PC-3 (cell line): ENCODE results near the gene RFTN1. TPM values are rescaled to one million over a fixed set of nuclear protein-coding genes. Genes with fewer than 3 reads are reported as not detected.

Source experiments
- ATAC-seq: fragments of 200-7000 bp; cut with Tn5 transposase; 2 replicates; pipeline ENCODE4 v1.9.1; 2020; ENCODE audit warnings: mild to moderate bottlenecking, moderate library complexity
- BruUV-seq: library from RNA; stranded (reverse); fragments of 400-500 nt; replicated peaks from 2 replicates; lab custom pipeline; 2021; lab: Mats Ljungman, UMichigan
- CTCF ChIA-PET: fragments of 300-600 bp; sonication (Branson Sonifier 250); formaldehyde crosslinking; loops from one replicate; lab custom pipeline; 2022; ENCODE audit warnings: antibody characterized with exemption; lab: Charles Lee
- POLR2A ChIA-PET: fragments of 300-600 bp; sonication (Branson Sonifier 250); formaldehyde crosslinking; loops from one replicate; lab custom pipeline; 2022; ENCODE audit warnings: antibody characterized with exemption; ENCODE audit not compliant: unreplicated experiment; lab: Charles Lee
- DNase-seq: peaks from one replicate; pipeline ENCODE4 v3.0.0-alpha.2; 2015
- H2AFZ ChIP-seq: fragments of 300-600 bp; sonication (generic); 2 replicates; pipeline ENCODE4 v1.6.0; 2016; ENCODE audit warnings: antibody characterized with exemption, low read length
- H3F3A ChIP-seq: fragments of 300-600 bp; sonication (generic); one replicate; pipeline ENCODE4 v1.6.0; 2017; ENCODE audit warnings: antibody characterized with exemption, low read length, control low read depth, mild to moderate bottlenecking; ENCODE audit not compliant: unreplicated experiment
- H3K27ac ChIP-seq: fragments of 300-600 bp; sonication (generic); 2 replicates; pipeline ENCODE4 v1.5.1; 2016; ENCODE audit warnings: mild to moderate bottlenecking, low read length
- H3K27me3 ChIP-seq: fragments of 300-600 bp; sonication (generic); 2 replicates; pipeline ENCODE4 v1.6.1; 2016; ENCODE audit warnings: low read length, mixed read lengths
- H3K36me3 ChIP-seq: fragments of 300-600 bp; sonication (generic); 2 replicates; pipeline ENCODE4 v1.6.1; 2016; ENCODE audit warnings: low read depth, mixed run types, low read length, mixed read lengths
- H3K4me1 ChIP-seq: fragments of 300-600 bp; sonication (generic); 2 replicates; pipeline ENCODE4 v1.5.1; 2016; ENCODE audit warnings: low read length; ENCODE audit not compliant: insufficient read depth
- H3K4me2 ChIP-seq: fragments of 300-600 bp; sonication (generic); 2 replicates; pipeline ENCODE4 v1.6.0; 2016; ENCODE audit warnings: low read length
- H3K4me3 ChIP-seq: fragments of 300-600 bp; sonication (generic); 2 replicates; pipeline ENCODE4 v1.5.1; 2016; ENCODE audit warnings: mild to moderate bottlenecking, low read length, mixed read lengths
- H3K79me2 ChIP-seq: fragments of 300-600 bp; sonication (generic); 2 replicates; pipeline ENCODE4 v1.6.1; 2017; ENCODE audit warnings: low read length, mixed read lengths
- H3K9ac ChIP-seq: fragments of 300-600 bp; sonication (generic); 2 replicates; pipeline ENCODE4 v1.6.0; 2016; ENCODE audit warnings: mild to moderate bottlenecking, low read length
- H3K9me2 ChIP-seq: fragments of 300-600 bp; sonication (generic); replicated peaks from 2 replicates; pipeline ENCODE4 v1.6.1; 2016; ENCODE audit warnings: mixed run types, low read length, mixed read lengths
- H3K9me3 ChIP-seq: fragments of 300-600 bp; sonication (generic); 2 replicates; pipeline ENCODE4 v1.6.1; 2016; ENCODE audit warnings: low read length, mixed read lengths
- H4K20me1 ChIP-seq: fragments of 300-600 bp; sonication (generic); 2 replicates; pipeline ENCODE4 v1.6.1; 2016; ENCODE audit warnings: low read length, mixed read lengths
- CTCF ChIP-seq: fragments of 300-600 bp; sonication (generic); conservative IDR thresholded peaks from 2 replicates; pipeline ENCODE4 v1.5.1; 2017; ENCODE audit warnings: antibody characterized with exemption, low read depth, mild to moderate bottlenecking, low read length
- EZH2 ChIP-seq: fragments of 300-600 bp; sonication (generic); IDR thresholded peaks from one replicate; pipeline ENCODE4 v1.6.1; 2017; ENCODE audit warnings: antibody characterized with exemption, mild to moderate bottlenecking, low read length; ENCODE audit not compliant: unreplicated experiment
- EZH2phosphoT487 ChIP-seq: fragments of 300-600 bp; sonication (generic); IDR thresholded peaks from 2 replicates; pipeline ENCODE4 v1.6.1; 2018; ENCODE audit warnings: mild to moderate bottlenecking, antibody characterized with exemption, low read length, borderline replicate concordance
- intact Hi-C: fragments of 100-400 bp; cut with micrococcal nuclease; formaldehyde crosslinking; loops from 2 replicates; pipeline ENCODE4 v1.9.0; 2023
- total RNA-seq: library from RNA; depleted of rRNA; stranded (reverse); fragments of >200 nt; gene quantifications from 2 replicates; pipeline ENCODE4 v1.2.3, GENCODE V29; 2014

RFTN1 gene
- total RNA-seq, 1 experiment from 2014 or later = 9.7 TPM

- Histone ChIP-seq H3K4me3 (no peak overlapping the region), H3K4me1 (no peaks in the 10 kb centered on the region), H2AFZ (no peak overlapping the region), H3F3A (no peaks in the 10 kb centered on the region), H3K27ac (no peak overlapping the region), H3K9me2 (no peaks in the 10 kb centered on the region), H3K9ac (no peak overlapping the region), H3K9me3 (peaks cover 5% of the 10 kb centered on the region; the same call in 1 of the 2 replicates), H3K36me3 (no peaks in the 10 kb centered on the region), H3K79me2 (no peaks in the 10 kb centered on the region), H4K20me1 (no peaks in the 10 kb centered on the region), H3K4me2 (no peak overlapping the region), H3K27me3 (no peaks in the 10 kb centered on the region)
- DNase-seq (no peak), ATAC-seq (no peak)
- CTCF ChIA-PET = no interaction called here
- intact Hi-C loops = no loop called here
- no peak for TF ChIP-seq CTCF
- TF ChIP-seq EZH2phosphoT487 = no peak
- TF ChIP-seq EZH2 = no peak
- POLR2A ChIA-PET = no interaction called here
- BruUV-seq = no TSS peak
These were observed 46.1 kb downstream of the RFTN1 start for GRCh38 chr3:16467393-16467792.

GRCh38 chr3:16466822-16467221, 46.7 kb downstream of the RFTN1 start:
- H3K9me2 ChIP-seq = no peaks in the 10 kb centered on the region
- no peaks in the 10 kb centered on the region for H4K20me1 ChIP-seq
- no peak overlapping the region for H2AFZ ChIP-seq
- ATAC-seq (no peak), DNase-seq (no peak)
- H3K9me3 ChIP-seq = peaks cover 5% of the 10 kb centered on the region; the same call in 1 of the 2 replicates
- H3K4me1 ChIP-seq = no peaks in the 10 kb centered on the region
- BruUV-seq = no TSS peak
- no peak overlapping the region for H3K27ac ChIP-seq
- H3K4me2 ChIP-seq = no peak overlapping the region
- intact Hi-C loops = no loop called here
- H3F3A ChIP-seq = no peaks in the 10 kb centered on the region
- no peaks in the 10 kb centered on the region for H3K27me3 ChIP-seq
- H3K79me2 ChIP-seq = no peaks in the 10 kb centered on the region
- ChIA-PET POLR2A (no interaction called here), CTCF (no interaction called here)
- H3K4me3 ChIP-seq = no peak overlapping the region
- H3K36me3 ChIP-seq = no peaks in the 10 kb centered on the region
- TF ChIP-seq EZH2 = no peak
- no peak for TF ChIP-seq EZH2phosphoT487
- no peak for TF ChIP-seq CTCF
- no peak overlapping the region for H3K9ac ChIP-seq

- H3K4me2 ChIP-seq = no peak overlapping the region
- no TSS peak for BruUV-seq
- POLR2A ChIA-PET = no interaction called here
These were observed 48.9 kb downstream of the RFTN1 start for GRCh38 chr3:16464511-16465148.

More at GRCh38 chr3:16464511-16465148, 48.9 kb downstream of the RFTN1 start:
- Histone ChIP-seq H4K20me1 (no peaks in the 10 kb centered on the region), H3K9ac (no peak overlapping the region), H3K27me3 (no peaks in the 10 kb centered on the region), H3K36me3 (no peaks in the 10 kb centered on the region), H3K27ac (no peak overlapping the region), H3K4me3 (no peak overlapping the region), H3K9me3 (no peaks in the 10 kb centered on the region), H3K4me1 (no peaks in the 10 kb centered on the region), H2AFZ (no peak overlapping the region), H3K79me2 (no peaks in the 10 kb centered on the region), H3K9me2 (no peaks in the 10 kb centered on the region), H3F3A (no peaks in the 10 kb centered on the region)
- DNase-seq = no peak
- TF ChIP-seq EZH2 (no peak), EZH2phosphoT487 (no peak), CTCF (no peak)
- intact Hi-C loops = no loop called here
- no peak for ATAC-seq
- CTCF ChIA-PET = interaction anchor here (0.6 kb wide), 1 partner anchor 174 kb away, joined by 4 read pairs; no protein-coding TSS in a partner anchor
